Astrocyte (in vitro differentiated cells and primary cell): ENCODE results near the gene KCP.

Experiments
- CTCF ChIP-seq: IDR thresholded peaks from 2 replicates; pipeline ENCODE4 v1.5.1; 2011; ENCODE audit warnings: low read depth, mild to moderate bottlenecking, inconsistent platforms, low read length, moderate library complexity; ENCODE audit not compliant: insufficient read depth
- EZH2 ChIP-seq: IDR thresholded peaks from 2 replicates; pipeline ENCODE4 v1.6.1; 2012; ENCODE audit warnings: mild to moderate bottlenecking, low read length, inconsistent platforms; ENCODE audit not compliant: insufficient read depth

GRCh38 chr7:128830231-128831177 lies 80.0 kb downstream of the KCP start, which contains the start of gene FLNC:
- TF ChIP-seq CTCF (no peak), EZH2 (no peak)
